ENCODE measurements around the gene SUSD2. TPM values are rescaled to one million over a fixed set of nuclear protein-coding genes. Genes with fewer than 3 reads are reported as not detected.
"Not testable (repeated sequence)": the region's sequence is repeated elsewhere in the genome, so short reads cannot be mapped to it uniquely, and the experiment has no call there.

SUSD2 gene
- total and polyA plus RNA-seq, 2 donors (not counting 1 experiment from before 2014, with no cell fraction given) = 10.6 to 11.9 TPM

- Histone ChIP-seq H3K4me2 (ENCODE audit: extremely low read depth, insufficient read depth, low read length) (no peak overlapping the region), H3K27ac (ENCODE audit: insufficient read depth, low read length) (no peak overlapping the region)
These were observed 24.3 kb downstream of the SUSD2 start for GRCh38 chr22:24205438-24206195.

GRCh38 chr22:24206460-24207263 lies 25.4 kb downstream of the SUSD2 start:
- H3K36me3 ChIP-seq (ENCODE audit: control insufficient read depth, insufficient read depth, low read length); H3K9ac ChIP-seq (ENCODE audit: insufficient read depth, low read length); H3K4me3 ChIP-seq (replicated peaks in 1 of 4; ENCODE audit: control extremely low read depth in 1 of 4, insufficient read depth in 1 of 4, low read depth in 3 of 4, low read length in 4 of 4); H3K79me2 ChIP-seq (ENCODE audit: control insufficient read depth, insufficient read depth, low read length); H3K27me3 ChIP-seq (ENCODE audit: control insufficient read depth, insufficient read depth, low read length); H3K9me3 ChIP-seq (ENCODE audit: control insufficient read depth, insufficient read depth, low read depth, low read length); H2AFZ ChIP-seq (ENCODE audit: low read length); H4K20me1 ChIP-seq (ENCODE audit: control insufficient read depth, extremely low read depth, insufficient read depth, low read length): not testable (repeated sequence)
- H3K27ac ChIP-seq (ENCODE audit: insufficient read depth, low read length) = peak overlapping the region; percentile 83
- peak in 1 of 2 donors; percentile 43 for DNase-seq (ENCODE audit: low read depth in 2 of 2)
- H3K4me2 ChIP-seq (ENCODE audit: extremely low read depth, insufficient read depth, low read length) = peak overlapping the region; percentile 15
- H3K4me1 ChIP-seq (ENCODE audit: control insufficient read depth, extremely low read depth, insufficient read depth, low read length) = peaks cover 15% of the 10 kb centered on the region

More at GRCh38 chr22:24205438-24206195, 24.3 kb downstream of the SUSD2 start:
- no peaks in the 10 kb centered on the region for H4K20me1 ChIP-seq (ENCODE audit: control insufficient read depth, extremely low read depth, insufficient read depth, low read length)
- H3K27me3 ChIP-seq (ENCODE audit: control insufficient read depth, insufficient read depth, low read length) = no peaks in the 10 kb centered on the region
- no peak overlapping the region for H3K9ac ChIP-seq (ENCODE audit: insufficient read depth, low read length)
- no peaks in the 10 kb centered on the region for H3K9me3 ChIP-seq (ENCODE audit: control insufficient read depth, insufficient read depth, low read depth, low read length)
- DNase-seq (ENCODE audit: low read depth in 2 of 2) = no peak
- H3K4me1 ChIP-seq (ENCODE audit: control insufficient read depth, extremely low read depth, insufficient read depth, low read length) = peaks cover 15% of the 10 kb centered on the region
- TF ChIP-seq CTCF (conservative IDR thresholded peaks at IDR 0.05 in 1 of 2, IDR thresholded peaks at IDR 0.05 in 1 of 2; ENCODE audit: low read depth in 1 of 2, low read length in 2 of 2) (no peak), EZH2 (IDR thresholded peaks at IDR 0.05; ENCODE audit: low read length, missing control alignments) (no peak)
- H3K79me2 ChIP-seq (ENCODE audit: control insufficient read depth, insufficient read depth, low read length) = no peaks in the 10 kb centered on the region
- H2AFZ ChIP-seq (ENCODE audit: low read length) = no peak overlapping the region
- H3K4me3 ChIP-seq (replicated peaks in 1 of 4; ENCODE audit: control extremely low read depth in 1 of 4, insufficient read depth in 1 of 4, low read depth in 3 of 4, low read length in 4 of 4) = no peak overlapping the region
- H3K36me3 ChIP-seq (ENCODE audit: control insufficient read depth, insufficient read depth, low read length) = no peaks in the 10 kb centered on the region

- Histone ChIP-seq H3K9me3 (ENCODE audit: control insufficient read depth, insufficient read depth, low read depth, low read length) (no peaks in the 10 kb centered on the region), H2AFZ (ENCODE audit: low read length) (no peak overlapping the region), H3K4me2 (ENCODE audit: extremely low read depth, insufficient read depth, low read length) (peak overlapping the region; percentile 61), H3K4me1 (ENCODE audit: control insufficient read depth, extremely low read depth, insufficient read depth, low read length) (peaks cover 15% of the 10 kb centered on the region), H3K27ac (ENCODE audit: insufficient read depth, low read length) (peak overlapping the region; percentile 83), H3K9ac (ENCODE audit: insufficient read depth, low read length) (peak overlapping the region; percentile 20), H3K79me2 (ENCODE audit: control insufficient read depth, insufficient read depth, low read length) (no peaks in the 10 kb centered on the region), H4K20me1 (ENCODE audit: control insufficient read depth, extremely low read depth, insufficient read depth, low read length) (no peaks in the 10 kb centered on the region), H3K36me3 (ENCODE audit: control insufficient read depth, insufficient read depth, low read length) (no peaks in the 10 kb centered on the region), H3K27me3 (ENCODE audit: control insufficient read depth, insufficient read depth, low read length) (no peaks in the 10 kb centered on the region), H3K4me3 (replicated peaks in 1 of 4; ENCODE audit: control extremely low read depth in 1 of 4, insufficient read depth in 1 of 4, low read depth in 3 of 4, low read length in 4 of 4) (no peak overlapping the region)
- no peak for TF ChIP-seq EZH2 (IDR thresholded peaks at IDR 0.05; ENCODE audit: low read length, missing control alignments)
- no peak for TF ChIP-seq CTCF (conservative IDR thresholded peaks at IDR 0.05 in 1 of 2, IDR thresholded peaks at IDR 0.05 in 1 of 2; ENCODE audit: low read depth in 1 of 2, low read length in 2 of 2)
- DNase-seq (ENCODE audit: low read depth in 2 of 2) = peak in 1 of 2 donors; percentile 35
These were observed 26.2 kb downstream of the SUSD2 start for GRCh38 chr22:24207264-24208011.
